GM23248 (cell line): ENCODE measurements around the gene UBN1. TPM values are rescaled to one million over a fixed set of nuclear protein-coding genes. Genes with fewer than 3 reads are reported as not detected.
"Not testable (repeated sequence)": the region's sequence is repeated elsewhere in the genome, so short reads cannot be mapped to it uniquely, and the experiment has no call there.

Source experiments
- DNase-seq: peaks from one replicate; pipeline ENCODE4 v3.0.0-alpha.2; 2015
- H2AFZ ChIP-seq: fragments of 200-600 bp; sonication (generic); 2 replicates; pipeline ENCODE4 v1.6.1; 2016; ENCODE audit warnings: antibody characterized with exemption
- H3F3A ChIP-seq: fragments of 200-600 bp; sonication (generic); 2 replicates; pipeline ENCODE4 v1.6.1; 2016; ENCODE audit warnings: mild to moderate bottlenecking, antibody characterized with exemption, mixed run types; ENCODE audit not compliant: insufficient read depth
- H3K27ac ChIP-seq: fragments of 200-600 bp; sonication (generic); 2 replicates; pipeline ENCODE4 v1.5.1; 2016; ENCODE audit warnings: mild to moderate bottlenecking
- H3K27me3 ChIP-seq: fragments of 200-600 bp; sonication (generic); replicated peaks from 2 replicates; pipeline ENCODE4 v1.6.1; 2016; ENCODE audit warnings: mild to moderate bottlenecking; ENCODE audit not compliant: insufficient read depth
- H3K36me3 ChIP-seq: fragments of 200-600 bp; sonication (generic); 2 replicates; pipeline ENCODE4 v1.6.1; 2016; ENCODE audit warnings: low read depth, mild to moderate bottlenecking
- H3K4me1 ChIP-seq: fragments of 200-600 bp; sonication (generic); 2 replicates; pipeline ENCODE4 v1.6.1; 2016; ENCODE audit warnings: mild to moderate bottlenecking; ENCODE audit not compliant: insufficient read depth
- H3K4me2 ChIP-seq: fragments of 200-600 bp; sonication (generic); one replicate; pipeline ENCODE4 v1.6.1; 2016; ENCODE audit warnings: mild to moderate bottlenecking; ENCODE audit not compliant: unreplicated experiment
- H3K4me3 ChIP-seq: fragments of 200-600 bp; sonication (generic); 2 replicates; pipeline ENCODE4 v1.5.1; 2016; ENCODE audit warnings: mild to moderate bottlenecking
- H3K79me2 ChIP-seq: fragments of 200-600 bp; sonication (generic); 2 replicates; pipeline ENCODE4 v1.6.1; 2016; ENCODE audit warnings: mild to moderate bottlenecking; ENCODE audit not compliant: insufficient read depth
- H3K9ac ChIP-seq: fragments of 200-600 bp; sonication (generic); 2 replicates; pipeline ENCODE4 v1.6.1; 2016; ENCODE audit warnings: mild to moderate bottlenecking
- H3K9me2 ChIP-seq: fragments of 200-600 bp; sonication (generic); 2 replicates; pipeline ENCODE4 v1.6.1; 2016; ENCODE audit warnings: mixed run types, mild to moderate bottlenecking, moderate library complexity; ENCODE audit not compliant: insufficient read depth
- H3K9me3 ChIP-seq: fragments of 200-600 bp; sonication (generic); one replicate; pipeline ENCODE4 v1.6.1; 2017; ENCODE audit warnings: low read depth
- H4K20me1 ChIP-seq: fragments of 200-600 bp; sonication (generic); 2 replicates; pipeline ENCODE4 v1.6.0; 2016; ENCODE audit not compliant: insufficient read depth
- EZH2 ChIP-seq: fragments of 200-600 bp; sonication (generic); IDR thresholded peaks from 2 replicates; pipeline ENCODE4 v1.6.1; 2018; ENCODE audit warnings: antibody characterized with exemption, mild to moderate bottlenecking; ENCODE audit not compliant: insufficient read depth, poor library complexity, severe bottlenecking
- EZH2phosphoT487 ChIP-seq: fragments of 200-600 bp; sonication (generic); IDR thresholded peaks from 2 replicates; pipeline ENCODE4 v1.6.1; 2018; ENCODE audit warnings: antibody characterized with exemption, moderate library complexity, mild to moderate bottlenecking, low read depth; ENCODE audit not compliant: insufficient read depth
- WGBS, 2 experiments: methylation state at CpG; one replicate each; pipeline ENCODE4 v1.1.6; 2015 to 2017; ENCODE audit warnings: low lambda C conversion rate in 2 of 2, low coverage in 1 of 2; ENCODE audit errors: missing lambda C conversion rate in 2 of 2; 5-methylcytosine and 5-hydroxymethylcytosine counted together
- in situ Hi-C: fragments of 300-500 bp; cut with MboI; formaldehyde crosslinking; loops from 2 replicates; pipeline ENCODE4 v1.15.0; 2020
- polyA plus RNA-seq: library from polyadenylated mRNA; unstranded; fragments of >200 nt; fragmentation: Nextera tagmentation; extraction: Ambion mirVana; gene quantifications from 2 replicates; pipeline ENCODE4 v1.2.1, GENCODE V29; 2016
- total RNA-seq: library from RNA; depleted of rRNA; stranded (reverse); fragments of >200 nt; shearing (Covaris generic); gene quantifications from 2 replicates; pipeline ENCODE4 v1.2.3, GENCODE V29; 2014

The UBN1 gene
- total and polyA plus RNA-seq, 2 experiments from 2014 or later, result 9.9 to 16.4 TPM

- H3K4me3 ChIP-seq, result no peak overlapping the region
- no peaks in the 10 kb centered on the region for H3K9me2 ChIP-seq
- no peaks in the 10 kb centered on the region; the same call in 1 of the 2 replicates for H3K36me3 ChIP-seq
- no peaks in the 10 kb centered on the region for H3K4me1 ChIP-seq
- no peak for DNase-seq
- no peak overlapping the region for H3K27ac ChIP-seq
- in situ Hi-C loops, result no loop called here
- H2AFZ ChIP-seq, result no peak overlapping the region
- WGBS, 2 experiments, result 93 to 97% methylated on average over 22 to 26 of the region's 26 CpGs
- TF ChIP-seq EZH2phosphoT487 (no peak), EZH2 (no peak)
- H3K4me2 ChIP-seq, result no peak overlapping the region
- no peaks in the 10 kb centered on the region for H4K20me1 ChIP-seq
- H3K79me2 ChIP-seq, result no peaks in the 10 kb centered on the region
- H3K9ac ChIP-seq, result no peak overlapping the region
- no peaks in the 10 kb centered on the region for H3K27me3 ChIP-seq
- H3K9me3 ChIP-seq, result no peaks in the 10 kb centered on the region
- H3F3A ChIP-seq, result no peaks in the 10 kb centered on the region
These were observed 46.0 kb downstream of the UBN1 start for GRCh38 chr16:4893103-4893862.

- peak; percentile 17 for DNase-seq
- no peaks in the 10 kb centered on the region for H3K9me3 ChIP-seq
- no peak overlapping the region for H3K9ac ChIP-seq
- no peak for TF ChIP-seq EZH2phosphoT487
- TF ChIP-seq EZH2, result no peak
- no peaks in the 10 kb centered on the region for H3F3A ChIP-seq
- H3K4me3 ChIP-seq, result no peak overlapping the region
- 87 to 92% methylated on average over 20 to 21 of the region's 22 CpGs for WGBS, 2 experiments
- H3K79me2 ChIP-seq, result no peaks in the 10 kb centered on the region
- no peaks in the 10 kb centered on the region for H3K4me1 ChIP-seq
- in situ Hi-C loops, result no loop called here
- no peaks in the 10 kb centered on the region for H3K36me3 ChIP-seq
- no peaks in the 10 kb centered on the region for H4K20me1 ChIP-seq
- H3K9me2 ChIP-seq, result no peaks in the 10 kb centered on the region
- no peaks in the 10 kb centered on the region for H3K27me3 ChIP-seq
- no peak overlapping the region for H3K27ac ChIP-seq
- H2AFZ ChIP-seq, result no peak overlapping the region
- H3K4me2 ChIP-seq, result no peak overlapping the region
These were observed 47.2 kb downstream of the UBN1 start for GRCh38 chr16:4894276-4895150.

GRCh38 chr16:4895366-4895765 is 48.1 kb downstream of the UBN1 start:
- Histone ChIP-seq H3F3A (no peaks in the 10 kb centered on the region), H3K4me3 (no peak overlapping the region), H2AFZ (no peak overlapping the region), H3K27ac (no peak overlapping the region), H3K4me2 (no peak overlapping the region), H3K9ac (no peak overlapping the region), H4K20me1 (no peaks in the 10 kb centered on the region), H3K36me3 (no peaks in the 10 kb centered on the region), H3K9me2 (no peaks in the 10 kb centered on the region), H3K9me3 (no peaks in the 10 kb centered on the region), H3K4me1 (no peaks in the 10 kb centered on the region), H3K79me2 (no peaks in the 10 kb centered on the region), H3K27me3 (no peaks in the 10 kb centered on the region)
- TF ChIP-seq EZH2phosphoT487 (no peak), EZH2 (no peak)
- 93 to 94% methylated on average over 13 of the region's 13 CpGs for WGBS, 2 experiments
- in situ Hi-C loops, result no loop called here
- DNase-seq, result no peak

GRCh38 chr16:4896761-4897160 is 49.5 kb downstream of the UBN1 start:
- H3K9ac ChIP-seq, H3K36me3 ChIP-seq, in situ Hi-C loops, H3K9me3 ChIP-seq, H3F3A ChIP-seq, H2AFZ ChIP-seq, H3K27ac ChIP-seq, DNase-seq, H3K27me3 ChIP-seq, H3K4me1 ChIP-seq, H3K4me3 ChIP-seq, H3K79me2 ChIP-seq, H4K20me1 ChIP-seq, H3K9me2 ChIP-seq, H3K4me2 ChIP-seq: not testable (repeated sequence)
- 88 to 89% methylated on average over 9 of the region's 9 CpGs for WGBS, 2 experiments
